Measurements from ENCODE around the gene FIP1L1. TPM values are rescaled to one million over a fixed set of nuclear protein-coding genes. Genes with fewer than 3 reads are reported as not detected.

Gene FIP1L1
- total and polyA plus RNA-seq, 2 of the 13 experiments (the other 11 are each of a cell fraction or from before 2014, with no cell fraction given), result 14.9 to 69.4 TPM

GRCh38 chr4:53476232-53477037 lies 99.0 kb downstream of the FIP1L1 start (continued):
- no peak for TF ChIP-seq RERE (CRISPR knock-in tag; IDR thresholded peaks at IDR 0.05; ENCODE audit: low read depth)

- POLR2A ChIA-PET, result no interaction called here
These were observed 99.7 kb downstream of the FIP1L1 start for GRCh38 chr4:53477038-53477565.

More at GRCh38 chr4:53477038-53477565, 99.7 kb downstream of the FIP1L1 start:
- H3K27me3 ChIP-seq (ENCODE audit: control insufficient read depth in 1 of 2, insufficient read depth in 2 of 2, low read length in 2 of 2), result peaks cover 0 to 4% of the 10 kb centered on the region in 2 experiments; a peak in 1 of 5 replicates
- no peak for FAIRE-seq
- peak; percentile 9 for DNase-seq (ENCODE audit: low spot score)
- CTCF ChIA-PET (ENCODE audit: low intra/inter-chr PET ratio, low total read pairs), result no interaction called here
- H3K27ac ChIP-seq (ENCODE audit: extremely low read length, insufficient read depth, low read length), result no peak overlapping the region
- H3K9ac ChIP-seq (ENCODE audit: insufficient read depth, low read depth, low read length), result no peak overlapping the region
- intact Hi-C loops (cut with micrococcal nuclease; ENCODE audit: unreplicated experiment), result no loop called here
- no peaks in the 10 kb centered on the region for H3K9me3 ChIP-seq (ENCODE audit: low read length)
- in situ Hi-C loops (cut with HindIII; ENCODE audit: extremely low pct_ligation_motif_present, low pct_unique_long_range_greater_than_20kb), result loop anchor here (25.0 kb wide), 1 partner anchor 760 kb away; the partner anchor contains the start of gene PDGFRA
- WGBS (ENCODE audit: low lambda C conversion rate), result 19% methylated on average over 5 of the region's 5 CpGs
- H3K4me3 ChIP-seq (replicated peaks in 1 of 3; ENCODE audit: insufficient read depth in 1 of 3, low read depth in 2 of 3, low read length in 3 of 3), result no peak overlapping the region
- TF ChIP-seq RBAK (CRISPR knock-in tag; IDR thresholded peaks at IDR 0.05), result no peak
- 0 out of 2 replicates have a peak, but pooled peaks have one; percentile 33 for TF ChIP-seq ZSCAN25 (CRISPR knock-in tag; IDR thresholded peaks at IDR 0.05)
- ATAC-seq, result peak; percentile 81
- H2AFZ ChIP-seq (ENCODE audit: low read length), result no peak overlapping the region
- no peaks in the 10 kb centered on the region for H3K36me3 ChIP-seq (replicated peaks in 1 of 2; ENCODE audit: control insufficient read depth in 1 of 2, insufficient read depth in 2 of 2, low read length in 2 of 2)
- BruUV-seq (replicated peaks), result no TSS peak
- H3K4me2 ChIP-seq (ENCODE audit: low read depth, low read length), result peak overlapping the region; percentile 34; the same call in 1 of the 2 replicates
- H4K20me1 ChIP-seq (ENCODE audit: insufficient read depth, low read length), result no peaks in the 10 kb centered on the region
- peaks cover 11% of the 10 kb centered on the region for H3K4me1 ChIP-seq (ENCODE audit: insufficient read depth, low read length)
- no peaks in the 10 kb centered on the region for H3K79me2 ChIP-seq (ENCODE audit: insufficient read depth, low read length)
